ENCODE results near the gene SLC1A6. TPM values are rescaled to one million over a fixed set of nuclear protein-coding genes. Genes with fewer than 3 reads are reported as not detected.

Gene SLC1A6
- total and polyA plus RNA-seq, 2 donors (not counting 1 experiment from before 2014, with no cell fraction given), result not detected

GRCh38 chr19:15015946-15016542 lies 36.4 kb upstream of the SLC1A6 start:
- Histone ChIP-seq H2AFZ (ENCODE audit: low read length) (no peak overlapping the region), H3K9me3 (ENCODE audit: control insufficient read depth, insufficient read depth, low read depth, low read length) (no peaks in the 10 kb centered on the region), H4K20me1 (ENCODE audit: control insufficient read depth, extremely low read depth, insufficient read depth, low read length) (no peaks in the 10 kb centered on the region), H3K36me3 (ENCODE audit: control insufficient read depth, insufficient read depth, low read length) (no peaks in the 10 kb centered on the region), H3K27me3 (ENCODE audit: control insufficient read depth, insufficient read depth, low read length) (no peaks in the 10 kb centered on the region), H3K4me3 (replicated peaks in 1 of 4; ENCODE audit: control extremely low read depth in 1 of 4, insufficient read depth in 1 of 4, low read depth in 3 of 4, low read length in 4 of 4) (no peak overlapping the region), H3K4me2 (ENCODE audit: extremely low read depth, insufficient read depth, low read length) (no peak overlapping the region), H3K9ac (ENCODE audit: insufficient read depth, low read length) (no peak overlapping the region), H3K4me1 (ENCODE audit: control insufficient read depth, extremely low read depth, insufficient read depth, low read length) (no peaks in the 10 kb centered on the region), H3K79me2 (ENCODE audit: control insufficient read depth, insufficient read depth, low read length) (no peaks in the 10 kb centered on the region), H3K27ac (ENCODE audit: insufficient read depth, low read length) (no peak overlapping the region)
- peak in 1 of 2 donors; percentile 1 for DNase-seq (ENCODE audit: low read depth in 2 of 2)
- no peak for TF ChIP-seq CTCF (conservative IDR thresholded peaks at IDR 0.05 in 1 of 2, IDR thresholded peaks at IDR 0.05 in 1 of 2; ENCODE audit: low read depth in 1 of 2, low read length in 2 of 2)
- TF ChIP-seq EZH2 (IDR thresholded peaks at IDR 0.05; ENCODE audit: low read length, missing control alignments), result no peak

- H3K4me3 ChIP-seq (replicated peaks in 1 of 4; ENCODE audit: control extremely low read depth in 1 of 4, insufficient read depth in 1 of 4, low read depth in 3 of 4, low read length in 4 of 4), result no peak overlapping the region
- H3K27me3 ChIP-seq (ENCODE audit: control insufficient read depth, insufficient read depth, low read length), result no peaks in the 10 kb centered on the region
- no peaks in the 10 kb centered on the region for H3K79me2 ChIP-seq (ENCODE audit: control insufficient read depth, insufficient read depth, low read length)
- TF ChIP-seq EZH2 (IDR thresholded peaks at IDR 0.05; ENCODE audit: low read length, missing control alignments) (no peak), CTCF (conservative IDR thresholded peaks at IDR 0.05 in 1 of 2, IDR thresholded peaks at IDR 0.05 in 1 of 2; ENCODE audit: low read depth in 1 of 2, low read length in 2 of 2) (no peak)
- no peaks in the 10 kb centered on the region for H4K20me1 ChIP-seq (ENCODE audit: control insufficient read depth, extremely low read depth, insufficient read depth, low read length)
- H3K9ac ChIP-seq (ENCODE audit: insufficient read depth, low read length), result no peak overlapping the region
- H3K36me3 ChIP-seq (ENCODE audit: control insufficient read depth, insufficient read depth, low read length), result no peaks in the 10 kb centered on the region
- H2AFZ ChIP-seq (ENCODE audit: low read length), result no peak overlapping the region
- DNase-seq (ENCODE audit: low read depth in 2 of 2), result no peak
- H3K9me3 ChIP-seq (ENCODE audit: control insufficient read depth, insufficient read depth, low read depth, low read length), result no peaks in the 10 kb centered on the region
- H3K4me2 ChIP-seq (ENCODE audit: extremely low read depth, insufficient read depth, low read length), result no peak overlapping the region
- no peaks in the 10 kb centered on the region for H3K4me1 ChIP-seq (ENCODE audit: control insufficient read depth, extremely low read depth, insufficient read depth, low read length)
- no peak overlapping the region for H3K27ac ChIP-seq (ENCODE audit: insufficient read depth, low read length)
Measured at GRCh38 chr19:15014579-15014978, 34.9 kb upstream of the SLC1A6 start.

- no peak overlapping the region for H3K4me3 ChIP-seq (replicated peaks in 1 of 4; ENCODE audit: control extremely low read depth in 1 of 4, insufficient read depth in 1 of 4, low read depth in 3 of 4, low read length in 4 of 4)
Measured at GRCh38 chr19:15010501-15011300, 31.0 kb upstream of the SLC1A6 start.

More at GRCh38 chr19:15010501-15011300, 31.0 kb upstream of the SLC1A6 start:
- H3K27me3 ChIP-seq (ENCODE audit: control insufficient read depth, insufficient read depth, low read length), result no peaks in the 10 kb centered on the region
- no peaks in the 10 kb centered on the region for H3K36me3 ChIP-seq (ENCODE audit: control insufficient read depth, insufficient read depth, low read length)
- no peaks in the 10 kb centered on the region for H3K9me3 ChIP-seq (ENCODE audit: control insufficient read depth, insufficient read depth, low read depth, low read length)
- H2AFZ ChIP-seq (ENCODE audit: low read length), result no peak overlapping the region
- H3K79me2 ChIP-seq (ENCODE audit: control insufficient read depth, insufficient read depth, low read length), result no peaks in the 10 kb centered on the region
- H3K4me2 ChIP-seq (ENCODE audit: extremely low read depth, insufficient read depth, low read length), result no peak overlapping the region
- no peak for TF ChIP-seq CTCF (conservative IDR thresholded peaks at IDR 0.05 in 1 of 2, IDR thresholded peaks at IDR 0.05 in 1 of 2; ENCODE audit: low read depth in 1 of 2, low read length in 2 of 2)
- TF ChIP-seq EZH2 (IDR thresholded peaks at IDR 0.05; ENCODE audit: low read length, missing control alignments), result no peak
- no peak overlapping the region for H3K27ac ChIP-seq (ENCODE audit: insufficient read depth, low read length)
- H3K4me1 ChIP-seq (ENCODE audit: control insufficient read depth, extremely low read depth, insufficient read depth, low read length), result no peaks in the 10 kb centered on the region
- no peaks in the 10 kb centered on the region for H4K20me1 ChIP-seq (ENCODE audit: control insufficient read depth, extremely low read depth, insufficient read depth, low read length)
- no peak for DNase-seq (ENCODE audit: low read depth in 2 of 2)
- no peak overlapping the region for H3K9ac ChIP-seq (ENCODE audit: insufficient read depth, low read length)
